ENCODE results near the gene NSUN7. TPM values are rescaled to one million over a fixed set of nuclear protein-coding genes. Genes with fewer than 3 reads are reported as not detected.
A peak's percentile ranks its signal among the peaks of the same experiment; 100 is the strongest.

Gene NSUN7
- total and polyA plus RNA-seq, 2 of the 13 experiments (the other 11 are each of a cell fraction or from before 2014, with no cell fraction given): 0.05 TPM; not detected in 1

DNA sequence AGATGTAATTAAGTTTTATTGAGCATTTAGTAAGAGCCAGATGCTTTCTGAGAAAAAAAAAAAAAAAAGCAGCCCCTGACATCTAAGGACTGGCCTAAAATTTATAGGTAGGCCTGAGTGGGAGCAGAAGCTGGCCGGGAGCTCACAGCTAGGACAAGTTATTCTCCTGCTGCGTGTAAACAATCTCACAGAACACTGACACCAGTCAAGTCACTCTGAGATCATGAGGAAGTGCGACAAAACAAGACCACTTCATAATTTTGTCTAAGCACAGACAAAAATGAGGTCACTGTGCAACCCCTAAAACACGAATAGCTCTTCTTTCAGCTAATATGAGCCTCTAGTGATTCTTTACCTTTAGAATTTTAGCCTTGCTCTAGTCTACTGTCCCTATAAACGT, 15.3 kb upstream of the NSUN7 start (continued):
- TF ChIP-seq CBX5 (CRISPR knock-in tag; IDR thresholded peaks at IDR 0.05; ENCODE audit: borderline replicate concordance) (no peak), ATF6 (CRISPR knock-in tag; conservative IDR thresholded peaks at IDR 0.05) (no peak), HCFC1 (IDR thresholded peaks at IDR 0.05; ENCODE audit: low read depth, low read length) (no peak)

- ATAC-seq (no peak), FAIRE-seq (no peak), DNase-seq (ENCODE audit: low spot score) (peak; percentile 21)
- Histone ChIP-seq H3K27me3 (ENCODE audit: control insufficient read depth in 1 of 2, insufficient read depth in 2 of 2, low read length in 2 of 2) (no peaks in the 10 kb centered on the region; a peak in 2 of 5 replicates), H3K9ac (ENCODE audit: insufficient read depth, low read depth, low read length) (no peak overlapping the region), H3K4me2 (ENCODE audit: low read depth, low read length) (no peak overlapping the region), H3K36me3 (replicated peaks in 1 of 2; ENCODE audit: control insufficient read depth in 1 of 2, insufficient read depth in 2 of 2, low read length in 2 of 2) (no peaks in the 10 kb centered on the region), H3K27ac (ENCODE audit: extremely low read length, insufficient read depth, low read length) (no peak overlapping the region), H3K4me3 (replicated peaks in 1 of 3; ENCODE audit: insufficient read depth in 1 of 3, low read depth in 2 of 3, low read length in 3 of 3) (no peak overlapping the region), H3K4me1 (ENCODE audit: insufficient read depth, low read length) (peaks cover 4% of the 10 kb centered on the region), H4K20me1 (ENCODE audit: insufficient read depth, low read length) (no peaks in the 10 kb centered on the region), H3K9me3 (ENCODE audit: low read length) (no peaks in the 10 kb centered on the region), H2AFZ (ENCODE audit: low read length) (no peak overlapping the region), H3K79me2 (ENCODE audit: insufficient read depth, low read length) (no peaks in the 10 kb centered on the region)
- POLR2A ChIA-PET: no interaction called here
- in situ Hi-C loops (cut with HindIII; ENCODE audit: extremely low pct_ligation_motif_present, low pct_unique_long_range_greater_than_20kb) (loop anchor here (10.0 kb wide), 1 partner anchor 158 kb away; no protein-coding TSS in a partner anchor), intact Hi-C loops (cut with micrococcal nuclease; ENCODE audit: unreplicated experiment) (no loop called here)
- WGBS (ENCODE audit: low lambda C conversion rate): 78% methylated on average over 1 of the region's 1 CpG
- TF ChIP-seq SNAPC2 (CRISPR knock-in tag; IDR thresholded peaks at IDR 0.05): no peak
- TF ChIP-seq KLF9 (CRISPR knock-in tag; IDR thresholded peaks at IDR 0.05; ENCODE audit: low read depth): no peak
- TF ChIP-seq ZNF331 (CRISPR knock-in tag; IDR thresholded peaks at IDR 0.05): no peak
- TF ChIP-seq, protein P1, sequence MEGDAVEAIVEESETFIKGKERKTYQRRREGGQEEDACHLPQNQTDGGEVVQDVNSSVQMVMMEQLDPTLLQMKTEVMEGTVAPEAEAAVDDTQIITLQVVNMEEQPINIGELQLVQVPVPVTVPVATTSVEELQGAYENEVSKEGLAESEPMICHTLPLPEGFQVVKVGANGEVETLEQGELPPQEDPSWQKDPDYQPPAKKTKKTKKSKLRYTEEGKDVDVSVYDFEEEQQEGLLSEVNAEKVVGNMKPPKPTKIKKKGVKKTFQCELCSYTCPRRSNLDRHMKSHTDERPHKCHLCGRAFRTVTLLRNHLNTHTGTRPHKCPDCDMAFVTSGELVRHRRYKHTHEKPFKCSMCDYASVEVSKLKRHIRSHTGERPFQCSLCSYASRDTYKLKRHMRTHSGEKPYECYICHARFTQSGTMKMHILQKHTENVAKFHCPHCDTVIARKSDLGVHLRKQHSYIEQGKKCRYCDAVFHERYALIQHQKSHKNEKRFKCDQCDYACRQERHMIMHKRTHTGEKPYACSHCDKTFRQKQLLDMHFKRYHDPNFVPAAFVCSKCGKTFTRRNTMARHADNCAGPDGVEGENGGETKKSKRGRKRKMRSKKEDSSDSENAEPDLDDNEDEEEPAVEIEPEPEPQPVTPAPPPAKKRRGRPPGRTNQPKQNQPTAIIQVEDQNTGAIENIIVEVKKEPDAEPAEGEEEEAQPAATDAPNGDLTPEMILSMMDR (CRISPR knock-in tag; IDR thresholded peaks at IDR 0.05): peak; percentile 56
- no peak for TF ChIP-seq SNAI1 (CRISPR knock-in tag; IDR thresholded peaks at IDR 0.05; ENCODE audit: borderline replicate concordance)
- TF ChIP-seq SMC3 (IDR thresholded peaks at IDR 0.05; ENCODE audit: low read length): 0 out of 2 replicates have a peak, but pooled peaks have one; percentile 28
- no peak for TF ChIP-seq ZNF703 (CRISPR knock-in tag; IDR thresholded peaks at IDR 0.05; ENCODE audit: borderline replicate concordance)
- TF ChIP-seq MXD1 (CRISPR knock-in tag; IDR thresholded peaks at IDR 0.05): no peak
- no peak for TF ChIP-seq ZSCAN25 (CRISPR knock-in tag; IDR thresholded peaks at IDR 0.05)
- TF ChIP-seq PCBP1 (IDR thresholded peaks at IDR 0.05; ENCODE audit: borderline replicate concordance, low read depth, low read length): no peak
- TF ChIP-seq STAG1 (CRISPR knock-in tag; IDR thresholded peaks at IDR 0.05): peak; percentile 62
- BruUV-seq (replicated peaks): no TSS peak
- CTCF ChIA-PET (ENCODE audit: low intra/inter-chr PET ratio, low total read pairs): interaction anchor here (1.1 kb wide), 1 partner anchor 161 kb away, joined by 6 read pairs; no protein-coding TSS in a partner anchor
These were observed 12.8 kb upstream of the NSUN7 start for GRCh38 chr4:40736910-40737309.

Data from HepG2 (cell line).